Lower leg skin (tissue), 3 donors: ENCODE measurements around the gene INTS3.

Experiments
- POLR2A ChIP-seq, 2 donors: fragments of 450-650 bp; IDR thresholded peaks; one replicate each; pipeline ENCODE4 v1.6.1; 2016 to 2017; ENCODE audit warnings: antibody characterized with exemption in 2 of 2, mild to moderate bottlenecking in 1 of 2, moderate library complexity in 1 of 2
- TF ChIP-seq, protein P1 (sequence below), 3 donors: fragments of 450-650 bp; IDR thresholded peaks; one replicate each; pipeline ENCODE4 v1.5.1; 2016; ENCODE audit warnings: antibody characterized with exemption in 3 of 3, mild to moderate bottlenecking in 3 of 3, moderate library complexity in 2 of 3

DNA sequence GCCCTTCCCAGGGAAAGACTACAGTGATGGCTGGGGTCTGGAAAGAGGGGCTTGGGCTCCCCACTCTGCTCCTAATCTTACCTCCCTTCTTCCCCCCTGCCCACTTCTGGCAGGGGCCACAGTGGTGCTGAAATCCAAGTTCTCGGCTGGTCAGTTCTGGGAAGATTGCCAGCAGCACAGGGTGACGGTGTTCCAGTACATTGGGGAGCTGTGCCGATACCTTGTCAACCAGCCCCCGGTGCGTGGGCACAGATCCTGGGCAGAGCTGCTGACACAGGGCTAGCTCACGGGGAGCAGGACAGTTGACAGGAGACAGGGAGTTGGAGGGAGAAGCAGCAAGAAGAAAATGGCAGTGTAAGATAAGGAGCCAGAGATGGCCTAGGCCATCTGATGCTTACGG is 49.8 kb downstream of the INTS3 start:
- TF ChIP-seq, protein P1, sequence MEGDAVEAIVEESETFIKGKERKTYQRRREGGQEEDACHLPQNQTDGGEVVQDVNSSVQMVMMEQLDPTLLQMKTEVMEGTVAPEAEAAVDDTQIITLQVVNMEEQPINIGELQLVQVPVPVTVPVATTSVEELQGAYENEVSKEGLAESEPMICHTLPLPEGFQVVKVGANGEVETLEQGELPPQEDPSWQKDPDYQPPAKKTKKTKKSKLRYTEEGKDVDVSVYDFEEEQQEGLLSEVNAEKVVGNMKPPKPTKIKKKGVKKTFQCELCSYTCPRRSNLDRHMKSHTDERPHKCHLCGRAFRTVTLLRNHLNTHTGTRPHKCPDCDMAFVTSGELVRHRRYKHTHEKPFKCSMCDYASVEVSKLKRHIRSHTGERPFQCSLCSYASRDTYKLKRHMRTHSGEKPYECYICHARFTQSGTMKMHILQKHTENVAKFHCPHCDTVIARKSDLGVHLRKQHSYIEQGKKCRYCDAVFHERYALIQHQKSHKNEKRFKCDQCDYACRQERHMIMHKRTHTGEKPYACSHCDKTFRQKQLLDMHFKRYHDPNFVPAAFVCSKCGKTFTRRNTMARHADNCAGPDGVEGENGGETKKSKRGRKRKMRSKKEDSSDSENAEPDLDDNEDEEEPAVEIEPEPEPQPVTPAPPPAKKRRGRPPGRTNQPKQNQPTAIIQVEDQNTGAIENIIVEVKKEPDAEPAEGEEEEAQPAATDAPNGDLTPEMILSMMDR (IDR thresholded peaks at IDR 0.05) = no peak
- TF ChIP-seq POLR2A (IDR thresholded peaks at IDR 0.05) = no peak
